GM19240 (cell line): ENCODE results near the gene GPR15LG.
"Not testable (repeated sequence)": the region's sequence is repeated elsewhere in the genome, so short reads cannot be mapped to it uniquely, and the experiment has no call there.

ENCODE experiments used
- DNase-seq: peaks from one replicate; pipeline ENCODE4 v3.0.0; 2011; ENCODE audit warnings: low spot score; ENCODE audit not compliant: insufficient read length

Gene GPR15LG

DNA sequence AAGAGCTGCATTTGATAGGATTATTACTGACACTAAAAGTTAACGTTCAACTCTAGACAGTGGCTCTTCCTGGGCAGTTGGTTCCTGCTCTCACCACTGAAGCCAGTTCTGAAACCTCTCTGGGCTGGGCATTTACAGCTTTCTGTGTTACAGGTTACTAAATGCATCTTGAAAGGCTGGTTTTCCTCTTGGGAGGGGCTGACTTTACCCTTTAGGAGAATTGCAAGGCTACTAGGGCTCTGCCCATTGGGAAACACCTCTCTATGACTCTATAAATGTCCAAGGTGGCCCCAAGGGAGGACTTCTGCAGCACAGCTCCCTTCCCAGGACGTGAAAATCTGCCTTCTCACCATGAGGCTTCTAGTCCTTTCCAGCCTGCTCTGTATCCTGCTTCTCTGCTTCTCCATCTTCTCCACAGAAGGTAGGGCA is at the start of gene GPR15LG:
GPR15LG (plus strand) TSS at position 301 of the 429 bp plus-strand sequence; CDS start at position 352, 51 bp downstream.
- no peak for DNase-seq

DNA sequence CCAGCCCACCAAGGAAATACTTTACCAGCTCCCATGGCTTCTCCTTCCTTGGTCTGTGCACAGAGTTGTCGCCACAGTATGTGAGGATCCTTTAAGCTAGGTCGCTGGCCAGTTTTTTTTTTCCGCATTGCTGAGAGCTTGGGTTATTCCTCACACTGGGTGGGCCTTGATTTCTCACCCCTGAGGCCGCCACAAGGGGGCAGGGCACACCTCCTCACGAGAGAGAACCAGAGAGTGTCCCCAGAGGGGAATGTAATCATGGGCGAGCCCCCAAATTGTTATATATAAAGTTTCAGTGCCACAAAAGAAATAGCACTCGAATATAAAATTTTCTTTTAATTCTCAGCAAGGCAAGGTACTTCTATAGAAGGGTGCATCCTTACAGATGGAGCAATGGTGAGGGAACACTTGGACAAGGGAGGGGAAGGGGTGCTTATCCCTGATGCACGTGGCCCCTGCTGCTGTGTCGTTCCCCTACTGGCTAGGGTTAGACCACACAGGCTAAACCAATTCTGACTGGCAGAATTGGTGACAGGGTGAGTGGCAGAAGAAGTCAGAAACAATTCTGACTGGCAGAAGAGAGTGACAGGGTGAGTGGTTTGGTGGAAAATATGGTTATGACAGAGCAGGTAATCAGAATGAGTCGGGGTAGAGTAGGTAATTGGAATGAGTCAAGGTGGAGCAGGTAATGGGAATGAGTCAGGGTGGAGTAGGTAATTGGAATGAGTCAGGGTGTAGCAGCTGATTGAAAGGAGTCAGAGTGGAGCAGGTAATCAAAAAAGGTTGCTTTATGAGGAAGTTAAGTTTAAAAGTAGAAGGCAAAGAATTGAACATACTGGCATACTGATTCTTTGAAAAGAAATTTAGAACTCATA is 47.5 kb upstream of the GPR15LG start:
- DNase-seq, result not testable (repeated sequence)

DNA sequence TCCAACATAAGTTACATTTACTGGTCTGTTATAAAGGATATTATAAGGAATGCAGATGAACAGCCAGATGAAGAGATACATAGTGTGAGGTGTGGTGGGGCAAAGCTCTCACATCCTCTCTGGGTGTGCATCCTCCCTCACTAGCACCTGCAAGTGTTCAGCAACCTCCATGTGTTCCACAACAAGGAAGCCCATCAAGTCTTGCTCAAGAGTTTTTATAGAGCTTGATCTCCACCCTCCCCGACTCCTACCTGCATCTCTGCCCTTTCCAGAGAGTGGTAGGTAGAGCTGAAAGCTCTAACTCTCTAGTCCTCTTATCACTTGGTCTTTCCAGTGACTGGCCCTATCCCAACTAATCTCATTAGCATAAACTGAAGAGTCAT is 46.8 kb upstream of the GPR15LG start:
- DNase-seq, result no peak

DNA sequence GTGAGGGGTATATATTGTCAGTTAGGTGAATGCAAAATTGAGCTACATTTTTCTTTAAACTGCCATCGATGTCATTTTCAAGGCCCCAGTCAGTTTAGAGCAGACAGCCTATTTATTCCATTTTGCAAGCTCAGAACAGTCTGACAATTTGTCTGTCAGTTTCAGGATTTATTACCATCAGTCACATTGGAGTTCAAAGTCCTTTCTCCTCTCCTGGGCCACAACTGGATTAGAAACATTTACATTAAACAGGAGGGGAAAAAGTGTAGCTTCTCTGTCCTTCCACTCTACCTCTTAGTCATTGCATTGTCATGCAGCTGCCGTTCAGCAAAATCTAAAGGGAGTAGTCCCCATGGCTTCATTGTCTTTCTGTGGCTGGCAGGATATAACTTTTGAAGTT is 37.8 kb upstream of the GPR15LG start:
- no peak for DNase-seq

DNA sequence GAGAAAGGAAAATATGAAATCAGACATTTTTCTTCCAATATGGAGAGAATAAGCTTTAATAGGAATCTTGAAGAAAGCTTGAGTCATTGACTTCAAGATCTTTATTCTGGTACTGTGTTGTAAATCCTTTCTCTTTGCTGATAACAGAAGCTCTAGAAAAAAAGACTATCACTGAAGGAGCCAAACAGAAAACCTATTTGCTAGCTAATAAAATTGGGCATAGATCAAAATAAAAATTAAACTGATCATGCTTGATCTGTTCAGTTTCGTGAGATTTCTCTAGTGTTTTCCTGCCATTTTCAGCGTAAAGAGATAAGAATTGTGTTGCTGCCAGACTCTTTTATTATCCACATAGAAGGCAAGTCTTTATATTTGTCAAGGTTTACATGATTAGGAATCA is 35.8 kb upstream of the GPR15LG start:
- no peak for DNase-seq

DNA sequence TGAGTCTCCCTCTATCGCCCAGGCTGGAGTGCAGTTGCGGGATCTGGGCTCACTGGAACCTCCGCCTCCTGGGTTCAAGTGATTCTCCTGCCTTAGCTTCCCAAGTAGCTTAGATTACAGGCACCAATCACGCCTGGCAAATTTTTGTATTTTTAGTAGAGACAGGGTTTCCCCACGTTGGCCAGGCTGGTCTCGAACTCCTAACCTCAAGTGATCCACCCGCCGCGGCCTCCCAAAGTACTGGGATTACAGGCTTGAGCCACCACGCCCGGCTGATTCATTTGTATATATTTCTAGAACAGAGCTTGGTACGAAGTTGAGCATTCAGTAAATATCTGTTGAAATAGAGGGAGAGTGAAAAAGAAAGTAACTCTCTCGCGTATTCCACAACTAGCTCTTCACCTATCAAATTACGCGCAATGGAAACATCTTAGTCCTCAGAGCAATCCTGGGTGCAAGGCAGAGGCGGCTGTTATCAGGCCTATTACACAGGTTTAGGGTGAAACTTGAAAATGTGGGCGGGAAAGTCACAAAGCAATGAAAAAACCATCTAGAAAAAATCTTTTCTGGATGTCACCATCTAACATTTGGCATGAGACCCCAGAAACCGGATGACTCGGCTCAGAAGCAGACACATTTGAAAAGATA is 35.0 kb upstream of the GPR15LG start:
- DNase-seq, result no peak

DNA sequence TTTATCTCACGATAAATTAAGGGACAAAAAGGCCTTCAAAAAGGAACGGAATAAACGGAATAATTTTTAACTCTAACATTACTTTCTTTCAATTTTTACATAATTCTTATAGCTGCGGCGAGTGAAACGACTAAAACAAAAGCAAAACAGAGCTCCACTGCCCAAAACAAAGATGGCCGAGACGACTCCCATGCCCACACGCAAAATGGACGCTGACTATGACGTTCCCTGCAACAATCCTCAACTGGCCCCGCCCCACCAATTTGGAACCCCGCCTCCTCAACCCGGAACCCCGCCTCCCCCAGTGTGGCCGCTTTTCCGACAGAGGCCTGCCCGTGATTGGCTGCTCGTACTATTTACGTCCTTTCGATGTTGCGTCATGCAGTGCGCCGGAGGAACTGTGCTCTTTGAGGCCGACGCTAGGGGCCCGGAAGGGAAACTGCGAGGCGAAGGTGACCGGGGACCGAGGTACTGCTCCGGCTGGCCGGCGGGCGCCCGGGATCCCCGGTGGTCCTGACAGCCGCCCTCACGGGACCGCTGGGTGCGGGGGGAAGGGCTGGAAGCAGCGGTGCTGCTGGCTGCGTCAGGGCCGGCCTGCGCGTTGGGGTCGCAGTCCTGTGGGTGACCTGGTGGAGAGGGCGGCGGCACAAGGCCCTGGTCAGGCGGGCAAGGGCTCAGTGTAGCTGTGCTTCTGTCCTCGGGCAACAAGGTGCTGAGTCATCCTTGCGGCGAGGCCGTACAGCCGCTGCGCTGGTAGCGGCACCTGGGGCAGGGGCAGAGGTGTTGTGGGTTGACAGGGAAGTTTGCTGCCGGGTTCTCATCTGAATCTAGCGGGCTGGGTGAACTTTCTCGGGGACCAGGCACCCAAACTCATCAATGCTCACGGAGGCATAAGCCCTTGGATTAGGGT is 34.2 kb upstream of the GPR15LG start, which contains the start of gene GHITM:
GHITM (plus strand) TSS at position 384 of the 910 bp plus-strand sequence. CDS start 1,992 bp downstream, outside the sequence.
- DNase-seq, result peak; percentile 58

DNA sequence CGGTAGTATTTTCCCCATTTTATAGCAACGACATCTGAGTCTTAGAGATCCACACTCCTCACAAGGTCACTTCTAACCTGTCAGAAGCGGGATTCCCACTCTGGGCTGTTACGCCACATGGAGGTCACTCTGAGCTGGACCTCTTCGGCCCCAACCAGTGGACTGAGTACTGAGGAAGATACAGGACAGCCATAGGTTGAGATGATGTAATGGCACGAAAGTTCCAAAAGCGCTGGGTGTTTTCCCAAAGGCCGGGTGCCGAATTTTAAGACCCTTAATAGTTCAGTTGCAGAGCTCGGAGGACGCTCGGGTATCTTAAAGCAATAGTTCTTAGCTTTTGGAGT is 33.6 kb upstream of the GPR15LG start:
- DNase-seq, result no peak

DNA sequence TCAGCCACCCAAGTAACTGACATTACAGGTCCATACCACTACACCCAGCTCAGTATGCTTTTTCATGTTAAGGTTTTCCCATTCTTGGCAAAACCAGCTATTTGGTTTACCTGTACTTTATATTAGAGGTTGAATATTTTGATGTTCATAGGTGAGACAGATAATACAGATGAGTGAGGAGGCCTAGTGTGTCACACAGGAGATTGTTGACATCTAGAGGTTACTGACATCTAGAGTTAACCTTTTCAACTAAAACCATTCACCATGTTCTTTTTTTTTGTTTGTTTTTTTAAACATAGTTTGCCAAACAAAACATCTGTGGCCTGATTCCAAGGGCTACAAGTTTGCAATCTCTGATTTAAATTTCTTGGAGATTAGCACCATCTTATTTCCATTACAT is 26.3 kb upstream of the GPR15LG start:
- DNase-seq, result no peak

DNA sequence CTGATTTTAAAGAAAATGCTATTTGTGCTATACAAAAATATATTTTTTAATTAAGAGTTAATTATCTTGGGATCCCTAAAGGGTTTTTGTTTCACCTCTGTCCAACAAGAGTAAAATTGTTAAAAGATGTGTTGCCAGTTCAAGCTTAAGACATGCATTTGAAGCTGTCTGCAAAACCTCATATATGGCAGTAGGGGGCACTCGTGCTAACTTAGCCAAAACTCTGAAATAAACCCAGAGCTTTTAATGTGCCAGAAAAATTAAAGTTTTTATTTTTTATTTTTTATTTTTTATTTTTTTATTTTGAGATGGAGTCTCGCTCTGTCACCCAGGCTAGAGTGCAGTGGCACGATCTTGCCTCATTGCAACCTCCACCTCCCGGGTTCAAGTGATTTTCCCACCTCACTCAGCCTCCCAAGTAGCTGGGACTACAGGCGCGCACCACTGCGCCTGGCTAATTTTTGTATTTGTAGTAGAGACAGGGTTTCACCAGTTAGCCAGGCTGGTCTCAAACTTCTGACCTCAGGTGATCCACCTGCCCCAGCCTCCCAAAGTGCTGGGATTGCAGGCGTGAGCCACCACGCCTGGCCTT is 25.5 kb upstream of the GPR15LG start:
- DNase-seq, result not testable (repeated sequence)

DNA sequence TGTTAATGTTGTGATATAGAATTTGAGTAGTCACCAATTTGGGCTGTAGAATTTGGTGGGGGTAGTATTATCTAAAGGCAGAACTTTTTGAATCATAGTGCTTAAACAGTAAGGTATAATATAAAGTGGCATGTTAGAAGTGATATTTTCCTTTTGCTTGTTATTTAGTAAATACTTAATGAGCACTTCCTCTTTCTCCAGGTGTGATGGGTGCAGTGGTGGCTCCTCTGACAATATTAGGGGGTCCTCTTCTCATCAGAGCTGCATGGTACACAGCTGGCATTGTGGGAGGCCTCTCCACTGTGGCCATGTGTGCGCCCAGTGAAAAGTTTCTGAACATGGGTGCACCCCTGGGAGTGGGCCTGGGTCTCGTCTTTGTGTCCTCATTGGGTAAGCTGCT is 23.7 kb upstream of the GPR15LG start:
- DNase-seq, result no peak

DNA sequence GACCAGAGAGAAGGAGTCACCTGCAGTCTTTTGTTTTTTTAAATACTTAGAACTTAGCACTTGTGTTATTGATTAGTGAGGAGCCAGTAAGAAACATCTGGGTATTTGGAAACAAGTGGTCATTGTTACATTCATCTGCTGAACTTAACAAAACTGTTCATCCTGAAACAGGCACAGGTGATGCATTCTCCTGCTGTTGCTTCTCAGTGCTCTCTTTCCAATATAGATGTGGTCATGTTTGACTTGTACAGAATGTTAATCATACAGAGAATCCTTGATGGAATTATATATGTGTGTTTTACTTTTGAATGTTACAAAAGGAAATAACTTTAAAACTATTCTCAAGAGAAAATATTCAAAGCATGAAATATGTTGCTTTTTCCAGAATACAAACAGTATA is 20.8 kb upstream of the GPR15LG start:
- DNase-seq, result no peak

DNA sequence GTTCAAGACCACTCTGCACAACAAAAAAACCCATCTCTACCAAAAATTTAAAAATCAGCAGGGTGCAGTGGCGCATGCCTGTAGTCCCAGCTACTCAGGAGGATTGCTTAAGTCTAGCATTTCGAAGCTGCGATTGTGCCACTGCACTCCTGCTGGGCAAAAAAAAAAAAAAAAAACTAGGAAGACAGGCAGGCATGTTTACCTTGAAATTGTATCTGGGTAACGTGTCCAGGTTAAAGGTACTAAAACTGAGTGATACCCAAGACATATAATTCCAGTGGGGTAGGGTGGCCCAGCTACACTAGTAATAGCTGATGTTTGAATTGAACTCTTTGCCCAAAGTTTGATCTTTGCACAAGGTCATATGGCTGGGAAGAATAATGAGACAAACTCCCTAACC is 18.1 kb upstream of the GPR15LG start:
- DNase-seq, result no peak

DNA sequence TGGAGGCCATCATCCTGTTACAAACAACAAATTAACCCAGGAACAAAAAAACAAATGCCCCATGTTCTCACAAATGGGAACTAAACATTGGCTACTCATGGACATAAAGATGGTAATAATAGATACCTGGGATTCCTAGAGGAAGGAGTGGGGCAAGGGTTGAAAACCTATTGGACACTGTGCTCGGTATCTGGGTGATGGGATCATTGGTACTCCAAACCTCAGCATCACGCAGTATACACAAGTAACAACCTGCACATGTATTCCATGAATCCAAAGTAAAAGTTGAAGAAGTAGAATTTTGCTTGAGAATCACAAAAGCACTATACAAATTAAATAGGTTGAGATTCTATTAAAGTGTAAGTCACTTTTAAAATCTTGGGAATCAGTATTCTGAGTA is 17.6 kb upstream of the GPR15LG start:
- DNase-seq, result no peak

DNA sequence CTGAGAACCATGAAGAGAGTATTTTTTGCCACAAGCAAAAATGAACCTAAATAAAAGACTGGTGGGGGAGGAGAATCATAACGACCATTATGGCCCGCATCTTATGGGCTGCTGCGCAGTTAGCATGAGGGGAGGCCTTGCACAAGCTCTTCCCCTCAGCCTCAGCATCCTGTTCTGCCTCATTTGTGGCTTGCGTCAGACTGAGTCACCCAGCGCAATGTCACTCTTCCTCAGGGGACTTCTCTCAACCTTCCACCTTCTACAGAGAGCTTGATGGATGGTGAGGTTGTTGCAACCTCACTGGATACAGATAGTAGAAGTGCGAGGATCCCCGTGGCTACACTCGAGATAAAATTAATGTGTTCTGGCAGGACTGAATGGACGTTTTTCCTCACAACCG is 16.8 kb upstream of the GPR15LG start:
- no peak for DNase-seq

DNA sequence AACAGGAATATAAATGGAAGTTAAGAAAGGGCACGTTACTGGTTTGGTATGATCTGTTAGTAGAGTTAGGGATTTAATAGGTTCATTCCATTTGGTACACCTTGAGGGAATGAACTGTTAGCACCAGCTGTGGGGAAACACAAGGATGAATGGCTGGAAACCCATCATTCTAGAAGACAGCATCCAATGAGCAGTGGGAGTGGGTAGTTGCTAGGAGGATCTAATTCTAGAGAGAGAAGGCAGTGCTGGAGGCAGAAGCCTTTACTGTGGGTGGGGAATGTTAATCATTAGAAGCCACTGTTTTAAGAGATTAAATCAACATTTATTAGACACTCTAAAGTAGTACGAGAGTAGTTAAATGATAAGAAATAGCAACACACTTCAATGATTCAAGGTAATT is 15.5 kb upstream of the GPR15LG start:
- DNase-seq, result no peak

DNA sequence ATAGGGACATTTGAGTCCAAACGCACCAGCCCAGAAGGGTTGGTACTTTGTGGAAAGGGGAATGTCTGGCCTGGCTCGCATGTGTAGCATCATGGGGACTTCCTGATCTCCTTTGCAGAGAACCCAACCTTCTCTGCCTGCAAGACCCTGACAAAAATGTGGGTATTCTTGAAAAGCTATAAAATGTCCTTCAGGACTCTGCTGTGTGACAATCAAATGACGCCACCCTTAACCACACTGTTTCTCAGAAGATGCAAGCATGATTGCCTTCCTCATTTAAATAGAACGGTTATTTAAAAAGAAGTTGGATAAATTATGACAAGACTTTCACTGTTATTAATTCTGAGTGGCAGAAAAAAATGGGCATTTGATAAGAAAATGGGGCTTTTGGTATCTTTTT is 15.1 kb upstream of the GPR15LG start:
- DNase-seq, result no peak

DNA sequence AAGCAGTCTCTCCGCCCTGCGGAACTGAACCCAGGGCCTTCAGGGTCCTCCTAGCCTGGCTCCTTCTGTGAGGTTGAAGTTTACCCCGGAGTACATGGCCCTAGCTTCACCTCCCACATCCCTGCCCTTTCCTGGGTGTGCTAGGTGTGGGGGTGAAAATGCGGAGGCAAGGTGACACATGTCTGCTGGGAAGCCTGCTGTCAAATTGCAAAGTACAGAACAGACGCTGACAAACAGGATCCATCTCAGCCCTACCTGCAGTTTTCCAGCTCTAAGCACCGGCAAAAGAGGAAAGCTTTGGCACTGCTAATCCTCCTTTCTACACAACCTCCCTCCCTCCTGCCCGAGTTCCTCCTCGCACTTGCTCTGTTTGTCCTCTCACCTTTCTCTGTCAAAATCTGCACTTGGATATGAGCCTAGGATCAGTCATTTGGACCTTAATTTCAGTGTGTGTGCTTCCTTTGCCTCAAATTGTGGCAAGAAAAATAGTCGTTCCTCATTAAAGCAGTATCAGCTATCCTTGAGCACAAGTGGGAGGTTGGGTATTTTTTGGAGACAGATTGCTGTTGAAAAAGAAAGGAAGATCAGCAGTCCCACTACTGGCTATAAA is 14.4 kb upstream of the GPR15LG start:
- DNase-seq, result no peak

DNA sequence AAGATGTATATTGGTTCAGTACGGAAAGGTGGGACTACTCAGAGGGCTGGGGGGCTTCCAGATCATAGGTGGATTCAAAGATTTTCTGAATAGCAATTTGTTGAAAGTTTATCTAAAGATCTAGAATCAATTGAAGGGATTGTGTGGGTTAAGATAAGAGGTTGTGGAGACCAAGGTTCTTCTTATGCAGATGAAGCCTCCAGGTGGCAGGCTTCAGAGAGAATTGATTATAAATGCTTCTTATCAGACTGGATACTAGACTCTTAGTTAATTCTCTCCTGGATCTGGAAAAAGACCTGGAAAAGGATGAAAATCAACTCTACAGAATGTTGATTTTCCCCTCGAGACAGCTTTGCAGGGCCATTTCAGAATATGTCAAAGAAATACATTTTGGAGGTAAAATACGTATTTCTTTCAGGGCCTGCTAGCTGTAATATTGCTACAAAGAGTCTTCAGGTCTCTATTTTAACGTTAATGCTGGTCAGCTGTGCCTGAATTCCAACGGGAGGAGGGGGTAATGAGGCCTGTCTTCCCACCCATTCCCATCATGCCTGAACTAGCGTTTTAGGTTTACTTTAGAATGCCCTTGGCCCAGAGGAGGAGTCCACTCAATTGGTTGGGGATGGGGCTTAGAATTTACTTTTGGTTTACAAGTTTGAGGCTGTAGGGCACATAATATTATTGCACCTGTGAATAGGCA is 12.8 kb upstream of the GPR15LG start:
- DNase-seq, result no peak

DNA sequence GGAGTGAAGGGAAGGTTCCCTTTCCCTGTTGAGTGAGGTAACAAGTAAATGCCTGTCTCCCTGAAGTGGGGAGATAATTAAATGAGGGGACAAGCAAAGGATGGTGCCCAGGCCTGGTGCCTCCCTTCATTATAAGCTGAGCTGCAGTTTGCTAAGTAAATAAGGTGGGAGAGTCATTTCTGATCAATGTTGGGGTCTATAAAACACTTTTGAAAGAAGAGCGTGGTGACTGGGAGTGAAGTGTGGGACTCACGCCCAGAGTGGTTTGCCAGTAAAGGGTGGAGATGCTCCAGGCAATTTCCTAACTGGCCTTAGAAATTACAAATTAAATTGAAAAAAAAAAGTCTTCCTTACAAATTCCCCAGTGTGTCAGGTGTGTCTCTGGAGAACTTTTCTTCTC is 9.6 kb upstream of the GPR15LG start:
- DNase-seq, result no peak
